HL-60/S4 (cell line): ENCODE measurements around the gene HMGCL.
"Not testable (repeated sequence)": the region's sequence is repeated elsewhere in the genome, so short reads cannot be mapped to it uniquely, and the experiment has no call there.

Experiments
- in situ Hi-C: fragments of 300-500 bp; cut with MboI; formaldehyde crosslinking; loops from 2 replicates; pipeline ENCODE4 v1.14.3; 2022; ENCODE audit warnings: low sequenced_read_pairs

HMGCL gene

DNA sequence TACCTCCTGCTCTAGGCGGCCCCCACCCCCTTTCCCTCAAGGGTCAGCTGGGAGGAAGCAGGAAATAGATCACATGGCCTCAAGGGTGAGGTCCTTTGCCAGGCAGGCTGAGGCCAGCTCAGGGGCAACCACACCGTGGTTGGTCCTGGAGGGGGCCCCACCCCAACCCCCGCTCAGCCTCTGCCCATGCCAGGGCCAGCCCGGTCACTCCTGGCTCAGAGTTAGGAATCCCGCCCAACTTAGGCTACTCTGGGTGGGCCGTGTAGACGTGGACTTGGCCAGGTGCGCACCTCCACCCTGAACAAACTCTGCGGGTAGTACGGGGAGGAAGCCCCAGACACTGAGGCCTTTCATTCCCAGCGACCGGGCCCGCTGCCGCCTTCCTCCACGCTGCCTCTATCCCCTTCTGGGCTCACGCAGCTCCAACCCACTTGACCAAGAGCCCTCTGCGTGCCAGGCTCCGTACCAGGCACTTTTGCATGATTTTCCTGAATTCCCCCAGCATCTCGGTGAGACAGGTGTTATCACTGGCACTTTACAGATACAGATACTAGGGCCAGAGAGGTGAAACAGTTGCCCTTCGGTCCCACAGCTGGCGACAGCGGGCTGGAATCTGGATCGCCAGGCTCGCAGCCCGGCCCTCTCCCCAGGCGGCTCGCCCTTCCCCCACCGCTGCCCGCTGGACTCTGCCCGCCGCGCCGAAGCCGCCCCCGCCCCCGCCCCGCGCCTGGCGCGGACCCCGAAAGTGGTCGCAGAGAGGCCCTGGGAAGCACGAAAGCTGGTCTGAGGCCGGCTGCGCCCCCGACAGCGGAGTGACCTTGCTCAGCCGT is 25.4 kb downstream of the HMGCL start:
- in situ Hi-C loops: no loop called here

DNA sequence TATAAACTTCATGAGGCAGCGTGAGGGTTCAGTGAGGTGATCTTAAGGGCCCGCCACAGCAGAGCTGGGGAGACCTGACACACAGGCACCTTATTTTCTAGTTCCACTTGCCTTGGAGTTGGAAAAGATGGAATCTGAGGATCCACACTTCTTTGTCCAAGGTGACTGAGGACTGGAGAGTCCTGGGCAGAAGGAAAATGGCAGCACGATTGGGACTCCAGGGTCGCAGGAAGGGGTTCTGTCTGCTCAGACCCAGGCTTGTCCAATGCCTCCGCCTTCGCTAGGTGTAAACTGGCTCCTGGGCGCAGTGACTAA is 26.0 kb downstream of the HMGCL start:
- in situ Hi-C loops: no loop called here

DNA sequence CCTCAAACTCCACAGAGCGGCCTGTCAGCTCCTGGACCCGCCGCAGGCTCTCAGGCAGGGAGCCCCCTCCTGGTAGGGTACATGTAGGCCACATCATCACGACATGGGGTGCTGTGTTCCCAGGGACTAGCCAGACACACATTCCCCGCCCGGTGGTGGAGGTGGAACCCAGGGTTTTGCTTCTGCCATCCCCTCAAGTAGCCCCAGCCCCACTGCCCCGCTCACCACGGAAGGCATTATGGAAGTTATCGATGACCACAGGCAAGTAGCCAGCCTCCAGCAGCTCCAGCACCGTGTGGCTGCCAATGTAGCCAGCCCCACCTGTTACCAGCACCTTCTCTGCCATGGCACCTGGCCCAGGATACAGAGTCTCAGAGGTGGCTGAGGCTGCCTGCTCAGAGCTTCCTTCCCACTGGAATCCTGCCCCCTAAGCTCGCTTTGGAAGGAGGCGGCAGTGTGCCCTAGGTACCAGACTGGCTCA is 26.5 kb downstream of the HMGCL start:
- in situ Hi-C loops: no loop called here

DNA sequence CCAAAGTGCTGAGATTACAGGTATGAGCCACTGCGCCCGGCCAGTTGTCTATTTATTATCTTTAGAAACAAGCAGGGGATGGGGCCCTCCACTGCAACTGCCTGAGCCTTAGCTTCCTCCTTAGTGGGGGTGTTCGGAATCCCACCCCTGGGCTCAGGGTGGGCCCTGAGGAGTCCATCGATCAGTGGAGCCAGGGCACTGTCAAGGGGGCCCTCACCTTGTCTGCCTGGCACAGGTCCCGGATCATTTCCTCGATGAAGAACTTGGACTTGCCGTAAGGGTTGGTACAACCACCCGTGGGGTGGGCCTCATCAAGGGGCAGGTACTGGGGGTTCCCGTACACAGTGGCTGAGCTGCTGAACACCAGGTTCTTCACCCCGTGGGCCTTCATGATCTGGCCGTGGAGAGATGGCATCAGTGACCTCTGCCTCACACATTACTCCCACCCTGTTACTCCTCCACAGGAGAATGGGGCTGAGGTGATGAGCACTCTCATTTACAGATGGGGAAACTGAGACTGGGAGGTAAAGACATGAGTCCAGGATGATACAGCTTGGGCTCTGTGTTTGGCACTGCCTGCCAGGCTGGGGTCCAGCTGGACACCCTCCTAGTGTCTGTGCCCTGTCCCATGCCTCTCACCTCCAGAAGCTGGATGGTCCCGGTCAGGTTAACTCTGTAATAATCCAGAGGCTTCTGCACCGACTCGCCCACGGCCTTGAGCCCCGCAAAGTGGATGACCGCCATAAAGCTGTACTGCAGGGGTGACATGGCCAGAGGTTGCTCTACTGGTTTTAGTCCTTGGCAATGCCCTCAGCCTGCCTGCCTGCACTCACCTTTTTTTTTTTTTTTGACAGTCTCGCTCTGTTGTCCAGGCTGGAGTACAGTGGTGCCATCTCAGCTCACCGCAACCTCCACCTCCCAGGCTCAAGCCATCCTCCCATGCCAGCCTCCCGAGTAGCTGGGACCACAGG is 27.5 kb downstream of the HMGCL start:
- in situ Hi-C loops: no loop called here

DNA sequence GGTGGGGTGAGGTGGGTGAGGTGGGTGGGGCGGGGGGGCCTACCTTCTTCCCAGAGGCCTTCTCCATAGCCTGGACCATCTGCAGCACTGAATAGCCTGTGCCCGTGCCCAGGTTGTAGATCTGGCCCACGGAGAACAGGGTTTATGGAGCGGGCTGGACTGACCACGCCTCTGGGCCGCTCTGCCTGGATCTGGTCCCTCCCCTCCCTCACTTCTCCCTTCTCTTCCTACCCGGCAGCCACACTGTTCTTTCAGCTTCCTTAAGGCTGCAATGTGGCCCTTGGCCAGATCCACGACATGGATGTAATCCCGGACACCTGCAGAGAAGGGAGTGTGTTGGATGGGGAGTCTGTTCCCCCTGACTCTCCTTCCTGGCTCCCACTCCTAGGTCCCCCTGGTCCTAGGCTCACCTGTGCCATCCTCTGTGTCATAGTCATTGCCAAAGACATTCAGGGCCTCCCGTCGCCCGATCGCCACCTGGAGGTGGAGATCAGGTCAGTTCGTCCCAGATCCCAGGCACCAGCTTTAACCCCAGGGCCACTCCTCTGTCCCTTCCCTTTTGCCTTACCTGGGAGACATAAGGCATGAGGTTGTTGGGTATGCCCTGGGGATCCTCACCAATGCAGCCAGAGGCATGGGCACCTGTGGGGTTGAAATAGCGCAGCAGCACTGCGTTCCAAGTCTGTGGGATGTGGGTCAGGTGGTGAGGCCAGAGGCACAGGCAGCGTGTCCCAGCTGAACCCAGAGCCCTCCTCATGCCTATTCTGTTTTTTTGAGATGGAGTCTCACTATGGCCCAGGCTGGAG is 28.6 kb downstream of the HMGCL start:
- in situ Hi-C loops: no loop called here

DNA sequence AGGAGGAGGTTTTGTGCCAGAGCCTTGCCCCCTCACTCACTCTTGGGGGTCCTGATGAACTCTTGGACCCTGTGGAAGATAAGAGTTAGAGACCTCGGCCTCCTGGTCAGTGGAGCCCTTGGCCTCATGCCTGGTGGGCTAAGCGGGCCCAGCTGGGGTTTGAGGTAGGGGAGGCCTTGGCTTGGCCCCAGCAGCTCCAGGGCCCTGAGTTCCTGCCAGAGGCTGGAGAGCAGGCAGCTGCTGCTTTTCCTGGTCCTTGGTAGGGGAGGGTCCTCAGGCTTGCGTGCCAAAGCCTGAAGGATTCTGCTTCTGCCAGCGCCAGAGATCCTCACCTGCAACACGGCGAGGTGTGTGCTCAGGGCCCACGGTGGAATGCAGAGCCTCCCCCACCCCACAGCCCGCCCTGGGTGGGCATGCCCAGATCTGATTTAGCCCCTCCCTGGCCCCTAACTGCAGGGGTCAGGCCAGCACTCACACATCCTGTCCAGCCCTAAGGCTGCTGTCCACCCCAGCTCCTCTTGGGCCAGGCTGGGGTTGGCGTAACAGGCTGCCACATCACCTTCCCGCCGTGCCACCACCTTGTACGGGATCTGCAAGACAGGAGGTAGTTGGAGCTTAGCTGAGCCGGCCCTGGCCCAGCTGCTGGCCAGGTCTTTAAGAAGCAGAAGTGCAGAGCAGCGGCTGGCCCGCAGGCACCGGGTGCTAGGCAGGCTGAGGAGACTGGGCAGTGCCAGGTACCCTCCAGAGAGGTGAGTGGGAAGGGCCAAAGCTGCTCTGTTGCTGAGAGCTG is 29.4 kb downstream of the HMGCL start:
- in situ Hi-C loops: no loop called here

DNA sequence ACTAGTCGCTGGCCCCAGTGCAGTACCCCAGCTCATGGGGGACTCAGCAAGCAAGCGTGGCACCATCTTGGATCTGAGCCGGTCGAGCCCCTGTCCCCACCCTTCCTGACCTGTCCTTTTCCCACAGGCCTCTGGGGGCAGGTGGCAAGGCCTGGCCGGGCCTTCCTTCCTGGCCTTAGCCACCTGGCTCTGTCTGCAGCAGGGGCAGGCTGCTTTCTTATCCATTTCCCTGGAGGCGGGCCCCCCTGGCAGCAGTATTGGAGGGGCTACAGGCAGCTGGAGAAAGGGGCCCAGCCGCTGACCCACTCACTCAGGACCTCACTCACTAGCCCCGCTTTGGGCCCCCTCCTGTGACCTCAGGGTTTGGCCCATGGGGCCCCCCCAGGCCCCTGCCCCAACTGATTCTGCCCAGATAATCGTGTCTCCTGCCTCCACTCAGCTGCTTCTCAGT is 30.5 kb downstream of the HMGCL start:
- in situ Hi-C loops: not testable (repeated sequence)

DNA sequence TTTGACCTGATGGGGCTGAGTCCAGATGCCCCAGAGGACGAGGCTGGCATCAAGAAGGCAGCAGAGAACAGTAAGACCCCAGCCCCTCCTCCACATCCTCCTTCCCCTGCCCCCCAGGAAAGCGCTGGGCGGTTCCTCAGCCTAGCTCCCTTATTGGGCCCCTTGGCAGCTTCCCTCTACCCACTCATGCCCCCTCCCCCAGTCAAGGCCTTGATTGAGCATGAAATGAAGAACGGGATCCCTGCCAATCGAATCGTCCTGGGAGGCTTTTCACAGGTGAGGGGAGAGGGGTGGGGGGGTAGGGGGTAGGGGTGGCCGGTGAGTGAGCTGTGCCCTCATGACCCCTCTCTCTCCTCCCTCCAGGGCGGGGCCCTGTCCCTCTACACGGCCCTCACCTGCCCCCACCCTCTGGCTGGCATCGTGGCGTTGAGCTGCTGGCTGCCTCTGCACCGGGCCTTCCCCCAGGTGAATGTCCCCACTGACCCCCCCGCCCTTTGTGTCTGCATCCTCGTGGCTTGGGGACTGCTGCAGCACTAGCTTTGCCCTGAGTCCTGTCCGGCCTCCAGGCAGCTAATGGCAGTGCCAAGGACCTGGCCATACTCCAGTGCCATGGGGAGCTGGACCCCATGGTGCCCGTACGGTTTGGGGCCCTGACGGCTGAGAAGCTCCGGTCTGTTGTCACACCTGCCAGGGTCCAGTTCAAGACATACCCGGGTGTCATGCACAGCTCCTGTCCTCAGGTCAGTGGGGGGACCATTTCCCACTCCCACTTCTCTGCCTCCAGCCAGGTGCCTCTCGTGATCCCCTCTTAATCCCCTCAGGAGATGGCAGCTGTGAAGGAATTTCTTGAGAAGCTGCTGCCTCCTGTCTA is 31.1 kb downstream of the HMGCL start:
- in situ Hi-C loops: no loop called here

DNA sequence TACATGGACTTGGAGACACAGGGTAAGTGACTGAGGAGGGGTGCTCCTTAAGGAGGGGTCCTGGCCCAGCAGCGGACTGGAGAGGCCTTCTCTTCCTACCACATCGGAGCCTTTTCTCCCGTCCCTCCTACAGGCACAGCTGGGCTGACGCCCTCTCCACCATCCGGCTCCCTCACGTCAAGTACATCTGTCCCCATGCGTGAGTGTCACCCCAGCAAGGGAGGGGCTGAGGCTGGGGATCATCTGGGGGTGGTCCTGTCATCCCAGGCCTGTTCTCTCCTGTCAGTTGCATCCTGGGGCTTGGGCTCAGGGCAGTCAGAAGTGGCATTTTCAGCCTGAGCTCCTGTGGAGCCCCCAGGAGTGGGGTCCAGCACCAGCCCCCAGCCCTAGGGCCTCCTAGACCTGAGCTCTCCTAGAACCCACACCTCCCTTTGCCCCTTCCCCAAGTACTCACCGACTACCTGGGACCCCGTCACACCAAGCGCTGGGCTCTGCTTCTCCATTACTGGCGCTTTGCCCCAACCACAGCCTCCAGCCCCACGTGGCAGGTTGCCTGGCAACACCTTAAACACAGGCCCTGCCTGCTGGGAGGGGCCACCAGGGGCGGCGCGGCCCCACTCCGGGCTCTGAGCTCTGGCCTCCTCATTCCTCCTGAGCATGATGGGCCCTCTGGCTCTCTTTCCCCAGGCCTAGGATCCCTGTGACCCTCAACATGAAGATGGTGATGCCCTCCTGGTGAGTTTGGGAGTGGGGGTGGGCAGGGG is 32.0 kb downstream of the HMGCL start:
- in situ Hi-C loops: no loop called here

DNA sequence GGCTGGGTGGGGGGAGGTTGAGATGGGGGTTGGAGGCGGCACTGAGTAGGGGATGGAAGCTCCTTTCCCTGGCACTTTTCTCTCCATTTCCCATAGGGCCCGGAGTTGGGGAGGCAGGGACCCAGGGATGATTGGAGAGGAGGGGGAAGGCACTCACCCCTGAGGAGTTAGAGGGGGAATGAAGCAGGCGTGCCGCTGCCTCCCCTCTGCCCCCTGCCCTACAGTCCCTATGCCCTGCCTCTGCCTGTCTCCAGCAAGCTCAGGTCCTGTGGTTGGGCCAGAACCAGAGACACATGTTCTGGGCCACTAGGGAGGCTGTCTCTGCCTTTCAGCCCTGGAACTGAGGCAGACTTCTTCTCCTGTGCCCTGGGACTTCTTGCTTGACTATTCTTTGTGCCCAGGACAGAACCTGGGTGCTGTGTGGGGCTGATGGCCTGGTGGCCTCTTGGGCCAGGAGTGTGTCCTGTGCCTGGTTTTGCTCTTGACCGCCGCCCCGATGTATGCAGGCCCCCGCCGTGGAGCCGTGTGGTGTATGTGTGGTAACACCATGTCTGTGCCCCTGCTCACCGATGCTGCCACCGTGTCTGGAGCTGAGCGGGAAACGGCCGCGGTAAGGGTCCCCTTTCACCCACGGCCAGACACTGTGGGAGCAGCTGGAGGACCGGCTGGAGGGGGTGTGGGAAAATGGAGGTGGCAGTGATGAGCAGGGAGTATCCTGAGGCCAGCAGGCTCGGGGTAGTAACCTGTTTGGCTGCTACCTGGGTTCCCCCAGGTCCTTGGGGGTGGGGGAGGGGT is 32.9 kb downstream of the HMGCL start:
- in situ Hi-C loops: no loop called here

DNA sequence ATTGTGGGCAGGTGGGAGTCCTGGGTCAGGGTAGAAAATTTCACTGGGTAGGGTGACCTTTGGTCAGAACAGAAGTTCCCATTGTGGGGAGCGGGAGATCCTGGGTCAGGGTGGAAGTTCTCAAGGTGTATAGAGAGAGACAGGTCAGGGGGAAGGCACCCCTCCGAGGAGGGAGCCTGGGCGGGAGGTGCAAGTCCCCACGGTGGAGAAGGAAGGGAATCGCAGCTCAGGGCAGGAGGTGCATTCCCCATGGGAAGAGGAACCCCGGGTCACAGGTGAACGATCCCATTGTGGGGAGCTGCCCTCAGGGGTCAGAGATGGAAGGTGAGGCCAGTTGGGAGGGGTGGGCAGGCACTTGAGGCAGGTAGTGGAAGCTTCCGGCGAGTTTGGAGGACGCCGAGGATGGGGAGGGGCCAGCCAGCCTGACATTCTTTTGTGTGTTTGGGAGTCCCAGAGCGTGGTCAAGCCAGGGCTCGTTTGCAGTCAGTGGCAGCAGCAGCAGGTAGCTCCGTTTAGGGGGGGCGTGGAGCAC is 33.6 kb downstream of the HMGCL start:
- in situ Hi-C loops: no loop called here

DNA sequence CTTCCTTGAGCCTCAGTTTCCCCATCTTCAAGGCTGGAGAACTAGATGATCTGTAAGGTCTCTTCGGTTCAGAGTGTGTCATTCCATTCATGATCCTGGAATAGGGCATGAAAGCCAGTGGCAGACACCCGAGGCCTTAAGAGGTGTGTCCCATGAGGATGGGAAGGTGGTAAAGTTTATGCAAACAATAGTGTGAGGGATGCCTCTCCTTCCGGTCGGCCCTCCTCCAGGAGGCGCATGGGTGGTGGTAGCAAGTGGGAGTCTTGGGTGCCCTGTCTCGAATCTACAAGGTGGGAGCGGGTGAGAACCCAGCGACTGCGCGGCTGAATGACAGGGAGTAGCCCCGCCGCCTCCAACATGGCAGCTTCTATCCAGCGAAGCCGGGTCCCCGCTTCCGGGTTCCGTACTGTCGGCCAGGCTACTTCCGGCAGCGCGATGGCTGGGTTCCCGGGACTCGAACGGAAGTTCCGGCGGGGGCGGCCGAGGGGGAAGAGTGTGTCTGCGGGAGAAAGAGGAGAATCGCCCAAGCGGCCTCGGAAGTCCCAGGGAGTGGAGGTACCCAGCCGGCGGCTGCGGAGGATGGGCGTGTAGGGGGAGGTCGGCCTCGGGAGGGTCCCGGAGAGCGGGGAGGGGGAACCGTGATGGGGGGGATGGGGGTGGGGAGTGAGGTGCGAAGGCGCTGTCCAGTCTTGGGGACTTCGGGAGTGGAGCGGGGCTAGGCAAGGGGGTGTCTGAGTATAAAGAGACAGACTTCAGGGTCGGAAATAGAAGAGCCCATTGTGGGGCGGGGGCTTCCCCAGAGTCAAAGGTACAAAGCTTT is 34.3 kb downstream of the HMGCL start, which contains the start of gene LYPLA2:
TSS of gene LYPLA2 (plus strand) at position 450 of the 820 bp plus-strand sequence. CDS start 1,538 bp downstream, outside the sequence.
- in situ Hi-C loops: no loop called here

DNA sequence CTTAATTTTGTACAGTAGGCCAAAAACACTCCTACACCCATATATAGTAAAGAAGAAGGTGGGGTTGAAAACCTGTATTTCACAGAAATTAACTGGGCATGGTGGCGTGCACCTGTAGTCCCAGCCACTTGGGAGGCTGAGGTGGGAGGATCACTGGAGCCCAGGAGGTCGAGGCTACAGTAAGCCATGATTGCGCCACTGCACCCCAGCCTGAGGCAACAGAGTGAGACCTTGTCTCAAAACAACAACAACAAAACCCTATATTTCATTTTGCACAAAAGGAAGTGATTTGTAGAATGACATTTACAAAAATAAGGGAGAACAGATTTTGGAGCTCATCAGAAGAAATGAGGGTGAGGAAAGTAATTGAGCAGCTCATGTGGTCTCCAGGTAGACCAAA is 36.5 kb downstream of the HMGCL start:
- in situ Hi-C loops: no loop called here

DNA sequence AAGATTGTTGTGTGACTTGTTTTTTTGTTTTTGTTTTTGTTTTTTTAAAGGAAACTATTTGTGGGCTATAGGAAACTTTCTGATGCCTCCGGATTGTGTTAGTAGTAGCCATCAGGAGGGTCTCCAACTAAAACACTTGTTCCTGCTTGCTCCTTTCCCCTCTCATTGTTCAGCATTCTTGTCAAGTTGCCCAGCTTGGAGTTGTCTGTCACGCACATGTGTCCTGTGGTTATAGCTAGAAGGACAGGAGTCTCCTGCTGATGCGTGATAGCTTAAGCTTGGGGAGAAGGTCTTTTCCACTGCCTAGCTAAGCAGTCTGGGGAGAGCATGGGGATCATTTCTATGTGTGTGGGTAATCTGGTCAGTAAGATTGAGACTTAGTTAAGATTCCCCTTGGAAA is 37.5 kb downstream of the HMGCL start:
- in situ Hi-C loops: no loop called here

DNA sequence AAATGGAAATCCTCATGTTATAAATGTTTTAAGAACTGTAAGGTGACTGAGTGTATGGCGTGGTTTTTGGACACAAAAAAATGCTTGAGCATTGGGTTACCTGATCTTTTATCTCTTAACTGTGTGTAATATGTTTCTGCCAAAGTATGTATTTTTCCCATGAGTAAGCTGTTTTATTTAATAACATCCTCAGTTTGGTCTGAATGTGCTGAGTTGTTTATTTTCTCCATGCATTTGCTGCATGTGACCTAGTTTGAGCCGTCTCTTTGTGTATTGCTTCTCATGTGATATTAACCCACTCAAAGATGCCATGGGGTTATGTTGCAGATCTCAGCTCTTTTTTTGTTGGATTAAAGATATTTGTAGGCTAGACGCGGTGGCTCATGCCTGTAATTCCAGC is 40.4 kb downstream of the HMGCL start:
- in situ Hi-C loops: no loop called here

DNA sequence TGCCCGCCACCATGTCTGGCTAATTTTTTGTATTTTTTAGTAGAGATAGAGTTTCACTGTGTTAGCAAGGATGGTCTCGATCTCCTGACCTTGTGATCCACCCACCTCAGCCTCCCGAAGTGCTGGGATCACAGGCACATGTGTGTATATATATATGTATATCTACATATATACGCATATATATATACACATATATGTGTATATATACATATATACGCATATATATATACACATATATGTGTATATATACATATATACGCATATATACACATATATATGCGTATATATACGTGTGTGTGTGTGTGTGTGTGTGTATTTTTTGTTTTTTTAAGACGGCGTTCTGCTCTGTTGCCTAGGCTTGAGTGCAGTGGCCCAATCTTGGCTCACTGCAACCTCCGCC is 42.1 kb downstream of the HMGCL start:
- in situ Hi-C loops: not testable (repeated sequence)
